OCI-LY3 (cell line): ENCODE results near the gene SLCO4A1.
A peak's percentile ranks its signal among the peaks of the same experiment; 100 is the strongest.

Experiments used
- H2AFZ ChIP-seq: fragments of 200-600, 300-600 bp; shearing (Covaris generic); 2 replicates; pipeline ENCODE4 v1.6.0; 2014; ENCODE audit warnings: antibody characterized with exemption, low read depth, low read length
- H3K27ac ChIP-seq: fragments of 200-600, 300-600 bp; sonication (generic); 2 replicates; pipeline ENCODE4 v1.5.1; 2014; ENCODE audit warnings: mild to moderate bottlenecking, low read length, moderate library complexity, mixed read lengths
- H3K27me3 ChIP-seq: fragments of 200-600, 300-600 bp; sonication (generic); 2 replicates; pipeline ENCODE4 v1.6.1; 2014; ENCODE audit warnings: low read depth, low read length, mixed read lengths
- H3K36me3 ChIP-seq: fragments of 200-600, 300-600 bp; sonication (generic); replicated peaks from 2 replicates; pipeline ENCODE3; 2014; ENCODE audit warnings: low read depth, low read length, mixed read lengths
- H3K4me1 ChIP-seq: fragments of 300-600, 200-600 bp; sonication (generic); 2 replicates; pipeline ENCODE4 v1.6.1; 2014; ENCODE audit warnings: low read length, mixed read lengths
- H3K4me2 ChIP-seq: fragments of 200-600, 300-600 bp; sonication (generic); 2 replicates; pipeline ENCODE4 v1.6.1; 2014; ENCODE audit warnings: low read length, mixed read lengths
- H3K4me3 ChIP-seq: fragments of 300-600, 200-600 bp; sonication (generic); 2 replicates; pipeline ENCODE4 v1.5.1; 2014; ENCODE audit warnings: antibody characterized with exemption, mild to moderate bottlenecking, low read length, moderate library complexity
- H3K79me2 ChIP-seq: fragments of 300-600, 200-600 bp; shearing (Covaris generic); 2 replicates; pipeline ENCODE4 v1.6.1; 2014; ENCODE audit warnings: mild to moderate bottlenecking, low read length, mixed read lengths
- H3K9ac ChIP-seq: fragments of 300-600, 200-600 bp; shearing (Covaris generic); 2 replicates; pipeline ENCODE4 v1.6.0; 2014; ENCODE audit warnings: mild to moderate bottlenecking, low read length, moderate library complexity
- H3K9me3 ChIP-seq: fragments of 200-600, 300-600 bp; shearing (Covaris generic); 2 replicates; pipeline ENCODE4 v1.6.1; 2014; ENCODE audit warnings: low read length, mixed read lengths; ENCODE audit not compliant: insufficient read depth
- H4K20me1 ChIP-seq: fragments of 200-600, 300-600 bp; sonication (generic); 2 replicates; pipeline ENCODE4 v1.6.1; 2016; ENCODE audit warnings: low read length, mixed read lengths; ENCODE audit not compliant: insufficient read depth
- EZH2phosphoT487 ChIP-seq: fragments of 200-600 bp; shearing (Covaris generic); IDR thresholded peaks from 2 replicates; pipeline ENCODE4 v1.6.1; 2018; ENCODE audit warnings: antibody characterized with exemption, mixed run types, low read depth
- TF ChIP-seq, protein P1 (sequence below): fragments of 200-600, 300-600 bp; sonication (generic); IDR thresholded peaks from 2 replicates; pipeline ENCODE4 v1.5.1; 2014; ENCODE audit warnings: antibody characterized with exemption, low read length, low read depth

The SLCO4A1 gene, protein sequence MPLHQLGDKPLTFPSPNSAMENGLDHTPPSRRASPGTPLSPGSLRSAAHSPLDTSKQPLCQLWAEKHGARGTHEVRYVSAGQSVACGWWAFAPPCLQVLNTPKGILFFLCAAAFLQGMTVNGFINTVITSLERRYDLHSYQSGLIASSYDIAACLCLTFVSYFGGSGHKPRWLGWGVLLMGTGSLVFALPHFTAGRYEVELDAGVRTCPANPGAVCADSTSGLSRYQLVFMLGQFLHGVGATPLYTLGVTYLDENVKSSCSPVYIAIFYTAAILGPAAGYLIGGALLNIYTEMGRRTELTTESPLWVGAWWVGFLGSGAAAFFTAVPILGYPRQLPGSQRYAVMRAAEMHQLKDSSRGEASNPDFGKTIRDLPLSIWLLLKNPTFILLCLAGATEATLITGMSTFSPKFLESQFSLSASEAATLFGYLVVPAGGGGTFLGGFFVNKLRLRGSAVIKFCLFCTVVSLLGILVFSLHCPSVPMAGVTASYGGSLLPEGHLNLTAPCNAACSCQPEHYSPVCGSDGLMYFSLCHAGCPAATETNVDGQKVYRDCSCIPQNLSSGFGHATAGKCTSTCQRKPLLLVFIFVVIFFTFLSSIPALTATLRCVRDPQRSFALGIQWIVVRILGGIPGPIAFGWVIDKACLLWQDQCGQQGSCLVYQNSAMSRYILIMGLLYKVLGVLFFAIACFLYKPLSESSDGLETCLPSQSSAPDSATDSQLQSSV

DNA sequence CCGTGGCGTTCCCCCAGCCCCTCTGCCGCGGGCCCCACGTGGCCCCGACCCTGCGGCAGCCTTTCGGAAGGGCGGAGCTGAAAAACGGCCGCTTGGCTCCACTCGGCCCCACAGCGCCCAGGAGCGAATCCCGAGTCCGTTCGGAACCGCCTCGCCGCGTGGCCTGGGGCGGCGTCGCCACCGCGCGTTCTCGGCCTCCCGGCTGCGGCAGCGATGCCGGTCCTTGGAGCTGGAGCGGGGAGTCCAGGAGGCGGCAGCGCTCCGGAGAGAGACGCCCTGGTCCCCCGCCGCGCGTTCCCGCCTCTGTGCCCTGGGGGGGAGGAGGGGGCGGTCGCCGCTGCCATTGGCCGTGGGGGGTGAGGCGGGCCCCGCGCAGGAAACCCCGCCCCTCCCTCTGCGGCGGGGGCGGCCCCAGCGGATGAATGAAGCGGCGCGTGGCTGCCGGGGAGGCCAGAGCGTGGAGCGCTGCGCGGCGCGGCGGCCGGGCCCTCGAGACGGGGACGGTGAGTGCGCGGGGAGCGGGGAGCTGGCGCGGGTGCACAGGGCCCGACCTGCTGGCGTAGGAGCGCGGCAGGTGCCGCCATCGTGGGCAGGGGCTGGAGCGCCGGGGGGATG, at the start of gene SLCO4A1:
SLCO4A1 (plus strand) TSS at position 453 of the 615 bp plus-strand sequence. CDS start 13,952 bp downstream, outside the sequence.
- H3K9ac ChIP-seq: peak within 1 kb of the TSS; percentile 77
- no peaks in the 10 kb centered on the region for H3K9me3 ChIP-seq
- peak within 1 kb of the TSS; percentile 23 for H3K27ac ChIP-seq
- H3K4me2 ChIP-seq: peak within 1 kb of the TSS; percentile 88
- H4K20me1 ChIP-seq: peaks cover 41% of the 10 kb centered on the region
- H3K79me2 ChIP-seq: peaks cover 47% of the 10 kb centered on the region
- no peak for TF ChIP-seq EZH2phosphoT487
- TF ChIP-seq, protein P1, sequence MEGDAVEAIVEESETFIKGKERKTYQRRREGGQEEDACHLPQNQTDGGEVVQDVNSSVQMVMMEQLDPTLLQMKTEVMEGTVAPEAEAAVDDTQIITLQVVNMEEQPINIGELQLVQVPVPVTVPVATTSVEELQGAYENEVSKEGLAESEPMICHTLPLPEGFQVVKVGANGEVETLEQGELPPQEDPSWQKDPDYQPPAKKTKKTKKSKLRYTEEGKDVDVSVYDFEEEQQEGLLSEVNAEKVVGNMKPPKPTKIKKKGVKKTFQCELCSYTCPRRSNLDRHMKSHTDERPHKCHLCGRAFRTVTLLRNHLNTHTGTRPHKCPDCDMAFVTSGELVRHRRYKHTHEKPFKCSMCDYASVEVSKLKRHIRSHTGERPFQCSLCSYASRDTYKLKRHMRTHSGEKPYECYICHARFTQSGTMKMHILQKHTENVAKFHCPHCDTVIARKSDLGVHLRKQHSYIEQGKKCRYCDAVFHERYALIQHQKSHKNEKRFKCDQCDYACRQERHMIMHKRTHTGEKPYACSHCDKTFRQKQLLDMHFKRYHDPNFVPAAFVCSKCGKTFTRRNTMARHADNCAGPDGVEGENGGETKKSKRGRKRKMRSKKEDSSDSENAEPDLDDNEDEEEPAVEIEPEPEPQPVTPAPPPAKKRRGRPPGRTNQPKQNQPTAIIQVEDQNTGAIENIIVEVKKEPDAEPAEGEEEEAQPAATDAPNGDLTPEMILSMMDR: no peak
- peaks cover 6% of the 10 kb centered on the region for H3K36me3 ChIP-seq
- H3K4me3 ChIP-seq: peak within 1 kb of the TSS; percentile 89
- H3K4me1 ChIP-seq: peaks cover 32% of the 10 kb centered on the region
- H3K27me3 ChIP-seq: peaks cover 15% of the 10 kb centered on the region; the same call in 1 of the 2 replicates
- peak within 1 kb of the TSS; percentile 25; the same call in 1 of the 2 replicates for H2AFZ ChIP-seq

DNA sequence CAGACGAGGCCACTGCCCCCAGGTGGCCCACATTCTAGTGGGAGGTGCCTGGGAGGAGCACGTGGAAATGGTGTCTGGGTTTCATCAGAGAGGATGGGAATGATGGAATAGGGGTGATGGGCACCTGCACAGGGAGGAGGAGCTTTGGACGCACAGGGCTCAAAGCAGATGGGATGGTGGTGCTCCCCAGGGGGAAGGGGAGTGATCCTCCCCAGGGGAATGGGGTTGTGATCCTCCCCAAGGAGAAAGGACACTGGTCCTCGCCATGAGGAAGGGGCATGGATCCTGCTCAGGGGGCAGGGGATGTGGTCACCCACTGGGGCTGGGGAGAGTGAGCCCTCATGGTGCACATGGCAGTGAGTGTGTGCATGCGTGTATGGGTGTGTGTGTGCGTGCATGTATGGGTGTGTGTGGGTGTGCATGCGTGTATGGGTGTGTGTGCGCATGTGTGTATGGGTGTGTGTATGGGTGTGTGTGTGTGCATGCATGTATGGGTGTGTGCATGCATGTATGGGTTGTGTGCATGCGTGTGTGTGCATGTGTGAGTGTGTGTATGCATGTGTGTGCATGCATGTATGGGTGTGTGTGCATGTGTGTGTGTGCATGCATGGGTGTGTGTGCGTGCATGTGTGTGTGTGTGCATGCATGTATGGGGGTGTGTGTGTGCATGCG, 49.7 kb upstream of the SLCO4A1 start:
- H3K27me3 ChIP-seq: peaks cover 34% of the 10 kb centered on the region
- no peak overlapping the region for H3K27ac ChIP-seq
- no peak for TF ChIP-seq EZH2phosphoT487
- TF ChIP-seq, protein P1: no peak
- no peak overlapping the region for H2AFZ ChIP-seq
- no peaks in the 10 kb centered on the region for H3K79me2 ChIP-seq
- H3K9me3 ChIP-seq: no peaks in the 10 kb centered on the region
- H3K4me1 ChIP-seq: no peaks in the 10 kb centered on the region
- no peaks in the 10 kb centered on the region for H3K36me3 ChIP-seq
- no peak overlapping the region for H3K9ac ChIP-seq
- H3K4me2 ChIP-seq: no peak overlapping the region
- H3K4me3 ChIP-seq: no peak overlapping the region
- no peaks in the 10 kb centered on the region for H4K20me1 ChIP-seq

DNA sequence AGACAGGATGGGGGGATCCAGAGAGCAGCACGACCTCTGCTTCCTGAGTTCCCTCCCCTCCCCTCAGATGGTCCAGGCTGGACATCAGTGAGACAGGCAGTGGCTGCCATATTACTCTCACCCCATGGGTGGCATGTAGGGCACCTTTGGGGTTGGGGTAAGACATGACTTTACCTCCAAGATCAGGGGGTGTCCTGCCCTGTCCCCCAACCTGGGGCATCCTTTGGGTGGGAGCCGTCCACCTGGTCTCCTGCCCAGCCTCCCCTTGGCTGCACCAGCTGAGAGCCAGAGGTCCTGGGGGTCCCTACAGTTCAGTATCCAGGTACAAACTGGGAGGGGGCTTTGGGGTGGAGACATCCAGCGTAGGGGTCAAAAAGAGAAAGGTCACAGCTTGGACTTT, 48.7 kb upstream of the SLCO4A1 start:
- no peaks in the 10 kb centered on the region for H3K79me2 ChIP-seq
- H4K20me1 ChIP-seq: no peaks in the 10 kb centered on the region
- peaks cover 30% of the 10 kb centered on the region for H3K27me3 ChIP-seq
- H3K4me2 ChIP-seq: no peak overlapping the region
- no peak overlapping the region for H3K9ac ChIP-seq
- TF ChIP-seq, protein P1: no peak
- TF ChIP-seq EZH2phosphoT487: no peak
- H3K36me3 ChIP-seq: no peaks in the 10 kb centered on the region
- no peak overlapping the region for H2AFZ ChIP-seq
- H3K9me3 ChIP-seq: no peaks in the 10 kb centered on the region
- H3K27ac ChIP-seq: no peak overlapping the region
- no peaks in the 10 kb centered on the region for H3K4me1 ChIP-seq
- no peak overlapping the region for H3K4me3 ChIP-seq
